Testis (tissue), 3 donors: Measurements from ENCODE around the gene FBP1. TPM values are rescaled to one million over a fixed set of nuclear protein-coding genes. Genes with fewer than 3 reads are reported as not detected.
A peak's percentile ranks its signal among the peaks of the same experiment; 100 is the strongest.

Experiments
- DNase-seq: peaks from one replicate; pipeline ENCODE4 v3.0.0-alpha.2; 2019
- H3K27ac ChIP-seq, 2 donors: fragments of 200-600 bp; sonication (generic); one replicate each; pipeline ENCODE4 v1.5.1; 2019
- H3K27me3 ChIP-seq: fragments of 200-600 bp; sonication (generic); one replicate; pipeline ENCODE4 v1.5.1; 2019
- H3K36me3 ChIP-seq: fragments of 200-600 bp; sonication (generic); one replicate; pipeline ENCODE4 v1.5.1; 2017; ENCODE audit warnings: low read depth; ENCODE audit errors: missing control alignments
- H3K4me1 ChIP-seq: fragments of 200-600 bp; sonication (generic); one replicate; pipeline ENCODE4 v1.5.1; 2019
- H3K4me3 ChIP-seq, 2 donors: fragments of 200-600 bp; sonication (generic); one replicate each; pipeline ENCODE4 v1.5.1; 2017 to 2019
- H3K9me3 ChIP-seq: fragments of 200-600 bp; sonication (generic); one replicate; pipeline ENCODE4 v1.5.1; 2017
- CTCF ChIP-seq, 3 experiments: fragments of 450-650 bp in 2 of 3; fragments of 200-600 bp in 1 of 3; sonication (generic) in 1 of 3; IDR thresholded peaks; one replicate each; pipeline ENCODE4 v1.5.1; 2016 to 2019; ENCODE audit warnings: antibody characterized with exemption in 3 of 3, mild to moderate bottlenecking in 2 of 3, moderate library complexity in 1 of 3
- POLR2A ChIP-seq: fragments of 450-650 bp; IDR thresholded peaks from one replicate; pipeline ENCODE4 v1.6.1; 2017; ENCODE audit warnings: antibody characterized with exemption, mild to moderate bottlenecking, moderate library complexity
- WGBS, 2 donors: methylation state at CpG; one replicate each; pipeline ENCODE4 v1.1.5; 2018; 5-methylcytosine and 5-hydroxymethylcytosine counted together
- intact Hi-C: fragments of 100-400 bp; cut with DNase I; formaldehyde crosslinking; loops from one replicate; pipeline ENCODE4 v1.15.1; 2023; ENCODE audit warnings: low total_unique reads
- polyA plus RNA-seq: library from polyadenylated mRNA; stranded (reverse); fragments of 350-450 nt; fragmentation: Illumina TruSeq; extraction: RNeasy Lipid Tissue Mini Kit (QIAGEN cat#74804); gene quantifications from one replicate; pipeline ENCODE4 v1.2.3, GENCODE V29; 2014; ENCODE audit warnings: low read depth, low replicate concordance; ENCODE audit not compliant: insufficient read depth
- total RNA-seq, 2 donors: library from RNA; depleted of rRNA; stranded (reverse); fragments of >200 nt; gene quantifications; one replicate each; pipeline ENCODE4 v1.2.3, GENCODE V29; 2016

The FBP1 gene
- total and polyA plus RNA-seq, 3 donors from 2014 or later, result 3.8 to 16.2 (median 4.1) TPM

DNA sequence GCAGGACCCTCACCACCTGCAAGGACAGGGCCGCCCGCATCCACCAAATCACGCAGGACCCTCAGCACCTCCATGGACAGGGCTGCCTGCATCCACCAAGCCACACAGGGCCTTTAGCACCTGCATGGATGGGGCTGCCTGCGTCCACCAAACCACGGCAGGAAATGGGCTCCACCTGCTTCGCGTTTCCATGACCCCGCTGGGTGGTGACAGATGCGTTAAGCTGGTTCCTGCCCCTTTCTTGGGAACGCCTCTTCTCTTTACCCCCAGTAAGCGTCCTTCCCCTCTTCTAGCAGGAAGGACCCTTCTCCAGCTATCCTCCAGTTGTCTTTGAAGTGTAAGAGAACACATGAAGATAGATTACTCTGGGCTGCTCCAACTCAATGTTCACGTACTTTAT is 13.5 kb downstream of the FBP1 start:
- DNase-seq, result no peak
- TF ChIP-seq CTCF (IDR thresholded peaks at IDR 0.05) (no peak), POLR2A (no peak)
- no peaks in the 10 kb centered on the region for H3K36me3 ChIP-seq
- no peaks in the 10 kb centered on the region for H3K9me3 ChIP-seq
- 83 to 84% methylated on average over 11 to 12 of the region's 12 CpGs for WGBS, 2 donors
- intact Hi-C loops, result no loop called here
- no peaks in the 10 kb centered on the region for H3K4me1 ChIP-seq
- H3K4me3 ChIP-seq, result no peak overlapping the region
- no peaks in the 10 kb centered on the region for H3K27me3 ChIP-seq
- H3K27ac ChIP-seq, result no peak overlapping the region

GRCh38 chr9:94624629-94625028 is 14.7 kb downstream of the FBP1 start:
- H3K27ac ChIP-seq, result no peak overlapping the region
- H3K4me3 ChIP-seq, result no peak overlapping the region
- H3K9me3 ChIP-seq, result no peaks in the 10 kb centered on the region
- TF ChIP-seq POLR2A (no peak), CTCF (IDR thresholded peaks at IDR 0.05) (no peak)
- no peaks in the 10 kb centered on the region for H3K27me3 ChIP-seq
- H3K4me1 ChIP-seq, result no peaks in the 10 kb centered on the region
- intact Hi-C loops, result no loop called here
- DNase-seq, result no peak
- H3K36me3 ChIP-seq, result no peaks in the 10 kb centered on the region
- WGBS, 2 donors, result 60 to 66% methylated on average over 4 of the region's 4 CpGs

- H3K36me3 ChIP-seq, result no peaks in the 10 kb centered on the region
- WGBS, 2 donors, result 84 to 88% methylated on average over 9 of the region's 9 CpGs
Measured at GRCh38 chr9:94623253-94623652, 16.1 kb downstream of the FBP1 start.

GRCh38 chr9:94622087-94622800 is 17.1 kb downstream of the FBP1 start:
- no peaks in the 10 kb centered on the region for H3K36me3 ChIP-seq
- DNase-seq, result no peak
- H3K4me3 ChIP-seq, result no peak overlapping the region
- WGBS, 2 donors, result 84 to 88% methylated on average over 19 of the region's 19 CpGs
- no peaks in the 10 kb centered on the region for H3K9me3 ChIP-seq
- no peaks in the 10 kb centered on the region for H3K27me3 ChIP-seq
- H3K4me1 ChIP-seq, result peaks cover 6% of the 10 kb centered on the region
- no peak for TF ChIP-seq POLR2A
- no peak for TF ChIP-seq CTCF (IDR thresholded peaks at IDR 0.05)
- no peak overlapping the region for H3K27ac ChIP-seq
- intact Hi-C loops, result no loop called here

More at GRCh38 chr9:94623253-94623652, 16.1 kb downstream of the FBP1 start:
- Histone ChIP-seq H3K27me3 (no peaks in the 10 kb centered on the region), H3K4me1 (peaks cover 6% of the 10 kb centered on the region), H3K4me3 (no peak overlapping the region), H3K27ac (no peak overlapping the region), H3K9me3 (no peaks in the 10 kb centered on the region)
- intact Hi-C loops, result no loop called here
- TF ChIP-seq CTCF (IDR thresholded peaks at IDR 0.05), result no peak
- TF ChIP-seq POLR2A, result no peak
- DNase-seq, result peak; percentile 51

DNA sequence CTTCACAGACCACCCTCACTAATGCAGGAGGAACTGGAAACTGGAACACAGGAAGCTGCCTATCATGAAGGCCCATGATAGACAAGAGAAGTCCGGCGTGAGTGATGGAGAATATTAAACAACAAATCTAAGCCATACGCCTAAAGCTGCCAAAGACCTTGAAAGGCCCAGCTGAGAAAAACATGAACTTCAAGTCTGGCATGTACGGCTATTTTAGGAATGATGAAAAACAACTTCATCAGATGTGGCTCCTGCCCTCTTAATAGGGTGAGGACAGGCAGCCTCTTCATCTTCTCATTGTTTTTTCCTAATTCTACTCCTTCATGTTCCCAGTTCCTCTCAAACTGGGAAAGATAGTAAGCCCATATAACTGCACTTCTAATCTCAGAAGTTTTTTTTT is 20.3 kb downstream of the FBP1 start:
- 12 to 37% methylated on average over 4 of the region's 4 CpGs for WGBS, 2 donors
- Histone ChIP-seq H3K9me3 (no peaks in the 10 kb centered on the region), H3K36me3 (no peaks in the 10 kb centered on the region), H3K27ac (no peak overlapping the region), H3K4me3 (no peak overlapping the region), H3K4me1 (peaks cover 6% of the 10 kb centered on the region), H3K27me3 (no peaks in the 10 kb centered on the region)
- no peak for DNase-seq
- intact Hi-C loops, result no loop called here
- TF ChIP-seq POLR2A, result no peak
- TF ChIP-seq CTCF (IDR thresholded peaks at IDR 0.05), result no peak
